Activated CD4-positive, alpha-beta T cell treated with anti-CD3 and anti-CD28 coated beads, Interleukin-2, amount 50 U/mL, for 4 hours (primary cell): ENCODE results near the gene PITPNM3.
"Not testable (repeated sequence)": the region's sequence is repeated elsewhere in the genome, so short reads cannot be mapped to it uniquely, and the experiment has no call there.

Experiments used
- DNase-seq, 2 experiments: peaks; one replicate each; pipeline ENCODE4 v3.0.0-alpha.2; 2020

The PITPNM3 gene

DNA sequence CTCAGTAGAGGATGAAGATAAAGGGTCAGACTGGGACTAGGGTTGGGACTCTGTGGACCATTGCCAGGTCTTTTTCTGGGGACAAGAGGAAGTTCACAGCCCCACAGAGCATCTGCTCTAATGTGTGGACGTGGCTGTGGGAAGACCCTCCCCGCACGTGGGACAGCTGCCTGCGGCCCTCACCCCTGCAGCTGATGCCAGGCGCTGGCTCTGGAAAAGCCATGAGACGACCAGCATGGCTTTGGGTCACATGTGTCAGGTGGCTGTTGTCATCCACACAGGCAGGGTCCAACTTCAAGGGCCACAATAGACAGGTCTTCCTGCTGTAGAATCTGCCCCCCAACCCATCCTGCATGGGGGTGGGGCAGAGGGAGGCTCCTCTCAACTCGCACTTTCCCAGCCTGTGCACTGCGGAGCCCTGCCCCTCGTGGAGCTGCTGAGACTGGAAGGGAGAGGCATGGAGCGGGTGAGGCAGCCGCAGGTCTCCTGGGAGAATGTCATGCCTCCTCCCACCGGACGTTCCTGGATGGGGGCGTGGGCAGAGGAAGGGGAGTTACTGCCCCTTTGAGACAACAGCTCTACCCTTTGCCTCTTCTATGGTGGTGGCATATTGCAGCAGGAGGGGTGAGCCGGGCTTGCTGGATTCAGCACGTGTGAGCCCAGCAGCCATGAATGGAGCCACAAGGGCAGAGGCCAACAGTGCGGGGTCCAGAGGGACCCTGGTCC, 58.7 kb downstream of the PITPNM3 start:
- no peak for DNase-seq

DNA sequence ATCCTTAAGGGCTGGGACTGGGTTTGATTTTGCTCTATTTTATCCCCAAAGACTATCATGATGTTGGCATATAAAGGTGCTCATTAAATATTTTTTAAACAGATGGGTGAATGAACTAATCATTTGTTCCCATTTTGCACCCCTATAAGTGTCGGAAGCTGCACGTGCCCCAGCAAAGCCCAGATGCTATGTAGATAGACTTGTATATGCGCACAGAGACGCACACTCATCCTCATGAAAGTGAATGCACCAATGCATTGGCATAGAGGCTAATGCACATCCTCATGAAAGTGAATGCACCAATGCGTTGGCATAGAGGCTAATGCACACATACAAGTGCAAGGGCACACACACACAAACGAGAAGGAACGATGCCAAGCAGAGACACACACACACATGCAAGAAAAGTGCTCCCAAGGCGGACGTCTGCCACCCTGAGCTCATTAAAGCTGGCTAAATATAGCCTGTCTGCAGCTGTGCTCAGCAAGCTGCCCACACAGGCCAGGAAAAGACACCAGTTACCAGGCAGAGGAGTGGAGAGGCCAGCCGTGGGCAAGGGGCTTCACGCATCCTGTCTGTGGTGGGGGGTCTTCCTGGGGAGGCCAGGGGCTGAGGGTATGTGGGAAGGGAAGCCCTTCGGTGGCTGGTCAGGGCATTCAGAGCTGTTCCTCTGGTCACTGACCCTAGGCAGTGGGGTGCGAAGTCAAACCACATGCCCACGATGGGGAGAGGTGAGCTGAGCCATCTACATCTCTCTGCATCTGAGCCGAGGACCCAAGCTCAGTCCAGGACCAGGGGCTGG, 59.5 kb downstream of the PITPNM3 start:
- DNase-seq = no peak

DNA sequence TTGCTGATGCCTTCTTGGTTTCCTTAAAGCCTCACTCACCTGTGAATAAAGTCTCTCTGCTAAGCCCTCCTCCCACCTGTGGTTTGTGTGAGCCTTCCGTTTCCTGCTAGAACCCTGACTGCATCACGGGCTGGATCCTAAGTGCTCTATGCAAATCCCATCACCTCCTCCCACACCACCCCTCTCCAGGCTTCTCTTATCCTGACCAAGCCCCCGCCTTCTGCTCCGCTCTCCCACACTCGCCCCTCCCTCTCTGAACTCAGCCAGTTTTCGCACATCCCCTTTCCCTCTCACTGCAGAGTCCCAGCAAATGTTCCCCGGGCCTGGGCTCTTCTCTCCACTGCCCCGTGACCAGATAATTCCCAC, 60.3 kb downstream of the PITPNM3 start:
- no peak for DNase-seq

DNA sequence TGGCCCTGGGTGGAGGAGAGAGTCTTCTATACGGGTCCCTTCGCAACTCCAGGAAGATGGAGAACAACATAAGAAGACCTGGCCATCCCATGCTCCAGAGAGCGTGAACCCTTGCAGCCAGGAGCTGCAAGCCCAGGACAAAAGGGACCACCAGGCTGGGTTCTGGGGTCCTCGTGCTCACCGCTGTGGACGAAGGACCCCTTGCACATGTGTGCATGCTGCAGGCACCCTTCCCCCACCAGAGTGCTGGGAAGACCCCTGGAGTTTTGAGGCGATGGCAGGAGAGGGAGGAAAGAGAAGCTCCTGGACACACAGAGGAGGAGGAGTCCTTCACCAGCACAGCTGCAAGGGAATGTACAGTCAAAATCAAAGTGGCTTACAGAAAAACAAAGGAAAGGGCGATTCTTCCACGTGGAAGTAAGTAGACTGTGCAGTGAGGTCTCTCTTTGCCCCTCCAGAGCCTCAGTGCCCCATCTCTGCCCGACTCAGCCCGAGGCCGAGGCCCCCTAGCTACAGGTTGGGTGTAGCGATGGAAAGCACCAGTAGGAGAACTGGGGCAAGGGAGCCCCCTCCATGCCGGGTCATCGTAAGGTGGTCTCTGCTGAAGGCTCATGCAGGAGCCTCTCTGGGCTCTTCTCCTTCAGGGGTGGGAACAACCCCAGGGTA, 60.8 kb downstream of the PITPNM3 start:
- no peak for DNase-seq

DNA sequence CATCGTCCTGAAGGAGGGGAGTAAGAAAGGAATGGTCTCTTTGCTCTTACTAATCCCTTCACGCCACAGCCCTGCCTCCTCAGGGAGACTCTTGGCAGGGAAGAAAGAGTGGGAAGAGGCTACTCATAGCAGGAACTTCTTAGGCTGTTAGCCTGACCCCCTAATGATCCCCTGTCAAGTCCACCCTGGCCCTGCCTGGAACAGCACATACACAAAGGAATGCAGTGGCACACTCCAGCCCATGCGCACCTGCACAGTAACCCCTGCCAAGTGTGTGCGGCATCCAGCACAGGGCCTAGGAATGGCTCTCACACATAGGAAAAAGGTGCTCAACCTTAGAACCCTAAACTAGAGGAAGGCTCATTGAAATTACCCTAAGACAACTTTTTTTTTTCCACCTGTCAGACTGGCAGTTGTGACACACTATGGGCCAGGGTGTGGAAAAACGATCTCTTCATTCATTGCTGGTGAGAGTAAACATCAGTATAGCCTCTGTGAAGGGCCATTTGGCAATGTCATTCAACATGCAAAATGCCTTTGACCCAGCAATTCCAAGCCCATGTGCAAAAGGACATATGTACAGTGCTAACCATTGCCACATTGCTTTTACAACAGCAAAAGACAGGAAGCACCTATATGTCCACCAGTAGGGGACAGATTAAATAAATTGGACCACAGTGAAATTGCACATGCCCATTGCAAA, 62.0 kb downstream of the PITPNM3 start:
- DNase-seq = no peak

DNA sequence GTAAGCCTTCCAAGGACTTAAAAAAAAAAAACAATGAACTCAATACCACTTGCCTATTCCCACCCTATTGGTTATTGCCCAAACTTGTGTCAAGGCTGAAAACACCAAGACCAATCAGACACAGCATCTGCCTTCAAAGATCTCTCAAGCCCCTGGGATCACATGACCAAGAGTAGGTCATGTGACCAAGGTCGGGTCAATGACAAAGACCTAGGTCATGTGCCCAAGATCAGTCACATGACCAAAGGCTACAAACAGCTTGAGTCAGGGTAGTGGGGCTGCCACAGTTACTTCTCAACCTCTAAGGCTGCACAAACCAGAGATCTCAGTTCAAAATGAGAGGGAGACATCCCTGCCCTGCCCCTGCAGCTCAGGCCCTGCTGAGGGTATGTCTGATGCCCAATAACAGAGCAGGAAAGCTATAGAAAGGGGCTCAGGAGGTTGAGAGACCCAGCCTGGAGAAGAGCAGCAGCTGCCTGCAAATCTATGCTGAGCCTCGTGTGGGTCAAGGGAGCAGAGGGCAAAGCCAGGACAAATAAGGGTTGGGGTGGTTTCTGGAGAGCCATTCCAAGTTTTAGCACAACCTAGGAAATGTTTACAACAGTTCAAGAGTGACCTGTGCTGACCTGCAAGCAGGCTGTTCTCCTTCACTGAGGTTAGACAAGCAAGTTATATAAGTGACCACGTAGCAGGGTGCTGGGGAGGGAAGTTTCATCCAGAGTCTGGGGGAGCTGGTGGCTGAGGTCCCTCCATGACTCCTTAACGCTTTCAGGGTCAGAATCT, 63.3 kb downstream of the PITPNM3 start:
- DNase-seq = no peak

DNA sequence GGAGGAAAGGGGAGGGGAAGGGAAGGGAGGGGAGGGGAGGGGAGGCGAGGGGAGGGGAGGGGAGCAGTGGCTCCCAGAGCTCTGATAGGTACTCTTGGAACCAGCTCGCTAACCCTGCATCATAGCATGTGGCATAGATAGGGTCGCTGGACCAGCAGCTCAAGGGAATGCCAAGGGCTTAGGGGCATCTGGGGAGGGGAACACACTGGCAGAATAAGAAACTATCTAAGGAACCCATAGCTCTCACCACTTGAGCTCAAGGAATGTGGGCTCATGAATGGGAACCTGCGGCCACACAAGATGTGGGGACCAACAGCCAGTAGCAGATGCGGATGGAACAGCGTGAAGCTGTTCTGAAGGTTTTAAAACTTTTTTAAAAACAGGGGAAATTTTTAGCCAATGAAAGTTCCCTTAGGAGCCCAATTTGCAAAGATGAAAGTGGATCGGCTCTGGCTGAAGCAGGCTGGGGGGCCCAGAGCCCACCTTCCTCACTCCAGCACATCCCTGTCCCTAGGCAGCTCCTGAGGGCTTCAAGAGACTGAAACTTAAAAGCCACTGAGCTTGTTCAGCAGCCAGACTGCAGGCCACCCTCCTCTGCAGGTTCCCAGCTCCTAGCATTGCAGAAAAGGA, 65.2 kb downstream of the PITPNM3 start:
- no peak for DNase-seq

DNA sequence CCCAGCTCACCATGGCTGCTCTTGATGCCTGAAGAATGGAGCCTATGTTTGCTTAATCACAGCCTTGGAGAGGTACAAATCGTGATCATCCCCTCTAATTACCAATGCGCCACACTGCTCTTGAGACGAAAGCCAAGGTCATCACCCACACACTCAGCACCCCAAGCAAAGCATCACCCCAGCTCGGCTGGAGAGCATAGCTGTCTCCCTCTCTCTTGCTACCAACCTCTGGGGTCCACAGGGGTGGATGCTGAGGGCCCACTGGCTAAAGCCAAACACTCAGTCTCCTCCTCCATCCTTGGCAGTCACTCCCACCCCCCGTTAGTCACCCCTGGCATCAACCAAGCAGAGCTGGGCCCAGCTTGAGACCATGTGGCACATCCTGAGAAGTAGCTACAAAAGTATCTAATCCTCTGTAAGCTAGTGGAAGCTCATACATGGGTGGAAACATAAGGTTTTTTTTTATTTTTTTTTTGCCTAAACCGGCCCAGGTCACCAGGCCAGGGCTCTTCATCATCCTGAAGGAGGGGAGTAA, 67.3 kb downstream of the PITPNM3 start:
- no peak for DNase-seq

DNA sequence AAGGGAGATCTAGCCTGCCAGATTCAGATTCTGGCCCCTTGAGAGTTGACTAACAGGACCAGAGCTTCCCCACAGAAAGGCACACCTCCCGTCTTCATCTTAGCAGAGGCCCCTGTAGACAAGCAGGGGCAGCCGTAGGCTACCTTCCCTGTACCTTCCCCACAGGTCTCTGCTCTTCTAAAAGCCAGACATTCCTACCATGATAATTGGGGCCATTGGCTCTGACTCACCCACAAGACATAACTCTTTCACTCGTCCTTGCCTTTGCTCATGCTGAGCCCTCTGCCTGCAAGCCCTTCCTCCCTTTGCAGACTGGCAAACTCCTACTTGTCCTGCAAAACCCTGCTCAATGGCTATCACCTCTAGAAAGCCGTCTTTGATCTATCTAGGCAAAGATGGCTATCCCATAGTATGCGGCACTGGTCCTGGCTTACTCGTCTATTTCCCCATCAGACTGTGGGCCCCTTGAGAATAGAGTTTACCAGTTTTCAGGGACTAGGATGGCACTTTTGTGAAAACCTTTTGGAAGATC, 68.3 kb downstream of the PITPNM3 start:
- no peak for DNase-seq

DNA sequence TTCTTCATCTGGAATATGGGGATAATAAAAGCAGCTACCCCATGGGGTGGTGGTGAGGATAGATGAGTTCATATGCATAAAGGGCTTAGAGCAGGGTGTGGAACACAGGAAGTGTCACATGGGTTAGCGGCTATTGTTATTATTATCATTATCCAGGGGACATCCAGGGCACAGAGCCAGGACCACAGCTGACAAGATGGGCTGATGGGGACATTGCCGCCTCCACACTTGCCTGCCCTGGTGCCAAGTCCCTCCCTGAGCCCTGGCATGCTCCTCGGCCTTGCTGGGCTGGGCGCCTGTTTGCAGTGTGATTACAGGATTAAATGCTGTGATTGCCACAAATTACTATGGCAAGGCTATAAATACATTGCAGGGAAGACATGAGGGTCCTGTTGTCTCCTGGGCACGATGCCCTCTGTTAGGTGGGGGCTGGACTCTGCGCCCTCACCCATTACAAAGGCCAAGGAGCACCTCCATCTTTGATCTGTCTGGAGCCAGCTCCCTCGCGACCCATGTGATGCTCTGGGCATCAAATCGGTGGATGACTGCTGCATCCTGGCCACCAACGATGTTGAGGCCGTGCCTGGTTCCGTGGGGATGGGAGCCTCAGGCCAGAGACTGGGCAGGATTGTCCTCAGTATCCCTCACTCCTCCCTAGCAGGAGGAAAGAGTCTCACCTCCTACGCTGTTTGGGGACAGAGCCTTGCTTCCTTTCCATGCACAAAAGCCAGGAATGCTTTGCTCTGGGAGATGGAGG, 68.9 kb downstream of the PITPNM3 start:
- no peak for DNase-seq

DNA sequence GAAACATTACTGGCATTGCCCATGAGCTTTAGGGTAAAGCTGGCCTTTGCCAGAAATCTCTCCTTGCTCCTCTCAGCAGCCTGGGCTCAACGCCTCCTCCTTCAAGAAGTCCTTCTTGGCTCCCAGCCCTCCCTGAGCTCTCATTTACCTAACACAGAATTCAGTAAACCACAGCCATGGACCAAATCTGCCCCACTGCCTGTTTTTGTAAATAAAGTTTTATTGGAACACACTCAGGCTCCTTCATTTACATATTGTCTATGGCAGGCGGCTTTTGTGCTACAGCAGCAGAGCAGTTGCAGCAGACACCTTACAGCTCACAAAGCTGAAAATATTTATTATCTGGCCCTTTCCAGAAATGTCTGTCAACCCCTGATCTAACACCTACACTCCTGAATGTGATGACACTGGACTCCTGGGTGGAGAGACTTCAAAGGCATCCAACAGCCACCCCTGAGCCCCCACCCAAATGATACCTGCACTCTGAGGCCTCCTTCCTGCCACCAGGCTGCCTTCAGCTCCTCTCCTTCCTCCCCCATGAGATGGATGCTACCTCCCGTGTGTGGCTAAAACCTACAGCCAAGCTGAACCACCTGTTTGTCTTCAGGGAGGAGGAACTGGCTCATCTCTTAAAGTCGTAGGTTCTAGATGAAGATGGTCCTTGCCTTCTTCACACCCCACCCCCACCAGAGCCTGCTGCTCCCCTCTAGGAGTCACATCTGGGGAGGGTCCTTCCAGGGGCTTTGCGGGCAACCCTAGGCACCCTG, 70.5 kb downstream of the PITPNM3 start:
- DNase-seq = no peak

DNA sequence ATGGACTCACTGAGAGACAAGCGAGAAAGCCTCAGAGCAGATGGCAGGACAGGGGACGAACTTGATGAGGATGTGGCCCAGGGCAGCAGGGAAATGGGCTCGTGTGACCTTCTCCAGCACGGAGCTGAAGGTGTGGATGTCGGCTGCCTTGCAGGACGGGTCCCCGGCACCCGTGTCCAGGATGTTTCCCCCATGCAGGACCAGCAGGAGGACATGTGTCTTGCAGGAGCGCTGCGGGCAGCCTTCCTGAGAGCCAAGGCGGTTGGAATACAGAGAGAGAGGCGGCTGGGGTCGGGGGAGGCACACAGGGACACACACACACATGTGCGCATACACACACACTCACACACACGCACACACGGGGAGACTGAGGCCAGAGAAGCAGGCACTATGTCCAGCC, 72.8 kb downstream of the PITPNM3 start:
- no peak for DNase-seq

DNA sequence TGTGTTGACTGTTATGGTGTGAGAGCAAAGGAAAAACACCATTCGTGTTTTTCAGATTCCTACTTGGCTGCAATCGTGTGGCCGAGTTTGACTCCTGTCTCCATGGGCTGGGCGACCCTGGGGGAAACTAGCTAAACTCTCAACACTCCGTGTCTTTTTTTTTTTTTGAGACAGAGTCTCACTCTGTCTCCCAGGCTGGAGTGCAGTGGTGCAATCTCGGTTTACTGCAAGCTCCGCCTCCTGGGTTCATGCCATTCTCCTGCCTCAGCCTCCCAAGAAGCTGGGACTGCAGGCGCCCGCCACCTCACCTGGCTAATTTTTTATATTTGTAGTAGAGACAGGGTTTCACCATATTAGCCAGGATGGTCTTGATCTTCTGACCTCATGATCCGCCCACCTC, 73.6 kb downstream of the PITPNM3 start:
- DNase-seq = not testable (repeated sequence)

DNA sequence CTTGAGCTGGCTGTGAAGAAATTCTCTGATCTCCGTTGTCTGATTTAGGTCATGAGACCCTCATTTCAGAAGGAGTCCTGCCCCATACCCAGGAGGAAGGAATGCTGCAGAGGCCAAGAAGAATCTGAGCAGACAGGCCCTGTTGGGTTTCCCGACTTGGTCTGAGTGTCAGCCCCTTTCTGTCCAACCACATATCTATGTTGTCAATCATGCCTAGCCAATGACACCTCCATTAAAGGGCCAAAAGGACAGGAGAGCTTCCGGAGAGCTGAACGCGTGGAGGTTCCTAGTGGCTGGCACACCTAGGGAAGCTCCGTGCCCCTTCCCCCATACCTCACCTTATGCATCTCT, 74.3 kb downstream of the PITPNM3 start:
- DNase-seq = no peak

DNA sequence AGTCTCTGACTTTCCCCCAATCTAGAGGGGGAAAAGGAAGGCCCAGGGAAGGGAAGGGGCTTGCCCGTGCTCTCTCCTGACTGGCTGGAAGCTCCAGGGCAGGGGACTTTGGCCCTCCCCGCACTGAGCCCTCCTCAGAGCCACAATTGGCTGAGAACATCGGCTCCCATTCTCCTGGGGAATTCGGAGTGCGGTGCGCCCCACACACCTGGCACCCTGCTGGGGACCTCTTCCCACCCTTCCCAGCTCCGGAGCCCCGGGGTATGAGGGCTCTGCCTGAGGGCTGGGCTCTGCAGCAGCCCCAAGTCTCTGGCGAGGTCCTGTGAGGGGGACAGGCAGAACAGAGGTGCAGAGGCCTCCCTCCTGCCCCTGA, 76.1 kb downstream of the PITPNM3 start:
- DNase-seq = no peak

DNA sequence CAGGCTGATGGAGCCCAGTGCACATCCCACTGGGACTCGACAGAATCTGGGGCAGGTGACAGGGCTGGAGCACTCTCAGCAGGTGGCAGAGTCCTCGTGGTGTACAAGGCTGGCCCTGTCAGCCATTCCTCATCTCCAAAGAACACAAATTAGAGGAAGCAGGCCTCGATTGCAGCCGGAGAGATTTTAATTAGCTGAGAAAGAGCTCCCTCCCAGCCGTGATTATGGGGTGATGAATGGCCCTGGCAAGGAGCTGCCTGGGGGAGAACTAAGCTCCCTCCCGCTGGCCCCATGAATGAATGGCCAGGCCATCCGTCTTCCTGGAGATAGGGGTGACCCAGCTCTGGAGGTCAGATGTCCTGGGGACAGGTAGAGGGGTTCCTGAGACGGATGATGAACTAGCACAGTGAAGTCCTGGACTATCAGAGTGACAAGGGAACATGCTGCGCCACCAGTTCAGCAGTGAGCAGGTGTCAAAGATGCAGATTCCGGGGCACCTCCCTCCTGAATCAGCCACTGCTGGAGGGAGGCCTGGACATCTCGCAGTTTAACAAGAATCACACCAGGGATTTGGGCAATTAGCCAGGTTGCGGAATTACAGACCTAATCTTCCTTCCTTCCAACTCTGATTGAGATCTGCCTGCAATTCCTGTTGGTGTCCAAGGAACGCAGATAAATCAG, 76.6 kb downstream of the PITPNM3 start:
- DNase-seq = no peak

DNA sequence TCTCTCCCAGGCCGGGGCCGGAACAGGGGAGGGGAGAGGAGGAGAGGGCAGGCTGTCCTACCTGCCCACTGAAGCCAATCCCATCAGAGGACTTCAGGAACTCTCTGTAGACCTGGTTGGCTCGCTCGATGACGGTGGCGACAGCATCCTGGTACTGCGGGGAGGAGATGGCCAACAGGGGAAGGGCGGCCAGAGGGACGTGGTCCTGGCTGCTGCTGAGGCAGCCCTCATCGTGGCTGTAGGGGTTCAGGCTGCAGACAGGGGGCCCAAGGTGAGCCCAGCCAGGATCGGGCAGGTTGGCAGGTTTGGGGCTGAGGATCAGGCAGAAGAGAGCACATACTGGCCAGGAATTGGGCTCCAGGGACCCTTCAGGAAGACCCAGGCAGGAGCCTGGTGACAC, 77.9 kb downstream of the PITPNM3 start:
- DNase-seq = no peak

DNA sequence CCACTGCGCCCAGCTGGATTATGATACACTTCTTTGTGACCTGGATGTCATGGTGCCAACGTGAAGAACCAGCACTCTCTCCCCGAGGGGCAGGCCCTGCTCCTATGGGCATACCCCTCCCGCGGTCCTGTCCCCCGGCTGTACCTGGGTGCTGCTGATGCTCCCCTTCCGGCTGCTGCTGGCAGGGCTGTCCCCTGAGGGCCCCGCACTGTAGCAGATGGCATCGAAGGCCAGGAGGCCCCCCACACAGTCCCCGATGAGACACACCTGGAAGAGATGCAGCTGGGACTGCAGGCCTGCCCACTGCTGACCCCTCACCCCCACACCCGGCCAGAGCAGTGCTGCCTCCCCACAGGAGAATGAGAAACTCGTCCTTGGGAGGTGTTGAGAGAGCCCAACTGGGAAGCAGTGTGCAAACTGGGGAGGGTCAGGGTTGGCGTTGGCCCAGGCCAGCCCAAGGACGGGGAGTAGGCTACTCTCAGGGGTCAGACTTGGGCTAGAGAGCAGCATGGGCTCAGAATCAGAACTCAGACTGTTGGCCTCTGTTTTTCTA, 78.4 kb downstream of the PITPNM3 start:
- DNase-seq = no peak

DNA sequence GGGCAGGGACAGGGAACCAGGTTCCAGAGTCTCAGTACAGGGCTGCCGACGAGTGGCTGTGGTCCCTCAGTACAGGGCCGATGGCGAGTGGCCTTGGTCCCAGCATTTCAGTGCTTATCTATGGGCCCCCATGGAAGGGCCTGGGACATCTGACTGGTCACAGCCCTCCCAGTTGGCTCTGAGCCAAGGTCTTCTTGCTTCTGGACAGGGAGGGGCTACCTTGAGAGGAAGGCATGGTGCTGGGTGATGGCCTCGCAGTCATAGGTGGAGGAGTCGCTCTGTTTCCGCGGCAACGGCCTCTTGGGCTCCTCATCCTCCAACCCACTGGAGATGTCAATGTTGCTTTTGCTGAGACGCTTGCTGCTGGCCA, 79.6 kb downstream of the PITPNM3 start:
- no peak for DNase-seq
